ENCODE measurements around the gene RCAN1.

Gene RCAN1

GRCh38 chr21:34594566-34595234 is 20.2 kb downstream of the RCAN1 start:
- Mint-ChIP-seq H3K27ac (no peak overlapping the region), H3K4me3 (no peak overlapping the region), H3K36me3 (no peaks in the 10 kb centered on the region), H3K9me3 (no peaks in the 10 kb centered on the region), H3K27me3 (no peaks in the 10 kb centered on the region), H3K4me1 (peaks cover 9% of the 10 kb centered on the region)

- no peaks in the 10 kb centered on the region for H3K27me3 Mint-ChIP-seq
- no peaks in the 10 kb centered on the region for H3K9me3 Mint-ChIP-seq
- no peaks in the 10 kb centered on the region for H3K36me3 Mint-ChIP-seq
- H3K4me3 Mint-ChIP-seq = no peak overlapping the region
- peaks cover 16% of the 10 kb centered on the region for H3K4me1 Mint-ChIP-seq
- H3K27ac Mint-ChIP-seq = no peak overlapping the region
Observed at GRCh38 chr21:34593954-34594531, 20.9 kb downstream of the RCAN1 start.

GRCh38 chr21:34593423-34593822 is 21.5 kb downstream of the RCAN1 start:
- Mint-ChIP-seq H3K27me3 (no peaks in the 10 kb centered on the region), H3K4me3 (no peak overlapping the region), H3K36me3 (peaks cover 3% of the 10 kb centered on the region), H3K4me1 (peaks cover 20% of the 10 kb centered on the region), H3K9me3 (no peaks in the 10 kb centered on the region), H3K27ac (no peak overlapping the region)

GRCh38 chr21:34592120-34592955 is 22.6 kb downstream of the RCAN1 start:
- H3K27ac Mint-ChIP-seq = no peak overlapping the region
- peaks cover 10% of the 10 kb centered on the region for H3K36me3 Mint-ChIP-seq
- H3K4me1 Mint-ChIP-seq = peaks cover 20% of the 10 kb centered on the region
- H3K9me3 Mint-ChIP-seq = no peaks in the 10 kb centered on the region
- H3K27me3 Mint-ChIP-seq = no peaks in the 10 kb centered on the region
- H3K4me3 Mint-ChIP-seq = no peak overlapping the region

- Mint-ChIP-seq H3K27me3 (no peaks in the 10 kb centered on the region), H3K4me3 (no peak overlapping the region), H3K27ac (no peak overlapping the region), H3K9me3 (peaks cover 5% of the 10 kb centered on the region), H3K4me1 (peaks cover 20% of the 10 kb centered on the region), H3K36me3 (peaks cover 14% of the 10 kb centered on the region)
Observed at GRCh38 chr21:34590520-34590919, 24.4 kb downstream of the RCAN1 start.

GRCh38 chr21:34589511-34590282 is 25.2 kb downstream of the RCAN1 start:
- Mint-ChIP-seq H3K9me3 (peaks cover 5% of the 10 kb centered on the region), H3K4me3 (no peak overlapping the region), H3K4me1 (peaks cover 20% of the 10 kb centered on the region), H3K36me3 (peaks cover 14% of the 10 kb centered on the region), H3K27ac (no peak overlapping the region), H3K27me3 (no peaks in the 10 kb centered on the region)

- peaks cover 19% of the 10 kb centered on the region for H3K4me1 Mint-ChIP-seq
- peaks cover 5% of the 10 kb centered on the region for H3K9me3 Mint-ChIP-seq
- no peak overlapping the region for H3K27ac Mint-ChIP-seq
- H3K4me3 Mint-ChIP-seq = no peak overlapping the region
- peaks cover 14% of the 10 kb centered on the region for H3K36me3 Mint-ChIP-seq
- no peaks in the 10 kb centered on the region for H3K27me3 Mint-ChIP-seq
Observed at GRCh38 chr21:34583926-34584563, 30.9 kb downstream of the RCAN1 start.

- Mint-ChIP-seq H3K4me3 (no peak overlapping the region), H3K4me1 (peaks cover 15% of the 10 kb centered on the region), H3K27me3 (no peaks in the 10 kb centered on the region), H3K27ac (no peak overlapping the region), H3K9me3 (peaks cover 5% of the 10 kb centered on the region), H3K36me3 (peaks cover 7% of the 10 kb centered on the region)
Observed at GRCh38 chr21:34582506-34583150, 32.3 kb downstream of the RCAN1 start.

GRCh38 chr21:34580181-34580700 is 34.7 kb downstream of the RCAN1 start:
- Mint-ChIP-seq H3K9me3 (no peaks in the 10 kb centered on the region), H3K4me1 (peaks cover 15% of the 10 kb centered on the region), H3K27ac (no peak overlapping the region), H3K4me3 (no peak overlapping the region), H3K36me3 (peaks cover 5% of the 10 kb centered on the region), H3K27me3 (no peaks in the 10 kb centered on the region)

- no peak overlapping the region for H3K27ac Mint-ChIP-seq
- H3K4me1 Mint-ChIP-seq = peaks cover 15% of the 10 kb centered on the region
- no peaks in the 10 kb centered on the region for H3K27me3 Mint-ChIP-seq
- peaks cover 5% of the 10 kb centered on the region for H3K36me3 Mint-ChIP-seq
- no peak overlapping the region for H3K4me3 Mint-ChIP-seq
- no peaks in the 10 kb centered on the region for H3K9me3 Mint-ChIP-seq
Observed at GRCh38 chr21:34579411-34579810, 35.5 kb downstream of the RCAN1 start.

- Mint-ChIP-seq H3K27me3 (no peaks in the 10 kb centered on the region), H3K9me3 (peaks cover 6% of the 10 kb centered on the region), H3K4me3 (no peak overlapping the region), H3K36me3 (peaks cover 12% of the 10 kb centered on the region), H3K4me1 (peaks cover 5% of the 10 kb centered on the region), H3K27ac (no peak overlapping the region)
Observed at GRCh38 chr21:34576041-34576511, 38.8 kb downstream of the RCAN1 start.

- no peak overlapping the region for H3K4me3 Mint-ChIP-seq
- H3K4me1 Mint-ChIP-seq = peaks cover 5% of the 10 kb centered on the region
- no peak overlapping the region for H3K27ac Mint-ChIP-seq
- H3K36me3 Mint-ChIP-seq = peaks cover 12% of the 10 kb centered on the region
- H3K27me3 Mint-ChIP-seq = no peaks in the 10 kb centered on the region
- peaks cover 6% of the 10 kb centered on the region for H3K9me3 Mint-ChIP-seq
Observed at GRCh38 chr21:34574601-34575529, 40.0 kb downstream of the RCAN1 start.

GRCh38 chr21:34571994-34572393 is 42.9 kb downstream of the RCAN1 start:
- H3K27me3 Mint-ChIP-seq = no peaks in the 10 kb centered on the region
- no peak overlapping the region for H3K4me3 Mint-ChIP-seq
- H3K9me3 Mint-ChIP-seq = peaks cover 6% of the 10 kb centered on the region
- H3K36me3 Mint-ChIP-seq = peaks cover 8% of the 10 kb centered on the region
- no peaks in the 10 kb centered on the region for H3K4me1 Mint-ChIP-seq
- no peak overlapping the region for H3K27ac Mint-ChIP-seq

- no peak overlapping the region for H3K4me3 Mint-ChIP-seq
- H3K36me3 Mint-ChIP-seq = peaks cover 8% of the 10 kb centered on the region
- H3K27me3 Mint-ChIP-seq = no peaks in the 10 kb centered on the region
- H3K27ac Mint-ChIP-seq = no peak overlapping the region
- peaks cover 6% of the 10 kb centered on the region for H3K9me3 Mint-ChIP-seq
- H3K4me1 Mint-ChIP-seq = no peaks in the 10 kb centered on the region
Observed at GRCh38 chr21:34570313-34570712, 44.6 kb downstream of the RCAN1 start.
